Fibroblast of pulmonary artery (primary cell): ENCODE results near the gene ANKRD50.
A peak's percentile ranks its signal among the peaks of the same experiment; 100 is the strongest.

Experiments used
- DNase-seq: peaks from one replicate; pipeline ENCODE4 v3.0.0-alpha.2; 2010; ENCODE audit warnings: low read depth
- H3K4me3 ChIP-seq: replicated peaks from 2 replicates; pipeline ENCODE4 v1.5.1; 2011; ENCODE audit warnings: low read depth, mild to moderate bottlenecking, control low read depth, low read length, moderate library complexity
- CTCF ChIP-seq: IDR thresholded peaks from 2 replicates; pipeline ENCODE4 v1.5.1; 2011; ENCODE audit warnings: mild to moderate bottlenecking, control low read depth, low read length, inconsistent platforms; ENCODE audit errors: missing control alignments

The ANKRD50 gene

GRCh38 chr4:124712372-124713184 is at the start of gene ANKRD50:
ANKRD50 (minus strand) TSS chr4:124712732; CDS start chr4:124710511, 2,221 bp downstream.
- H3K4me3 ChIP-seq: peak within 1 kb of the TSS; percentile 90
- TF ChIP-seq CTCF: no peak
- peak; percentile 98 for DNase-seq

DNA sequence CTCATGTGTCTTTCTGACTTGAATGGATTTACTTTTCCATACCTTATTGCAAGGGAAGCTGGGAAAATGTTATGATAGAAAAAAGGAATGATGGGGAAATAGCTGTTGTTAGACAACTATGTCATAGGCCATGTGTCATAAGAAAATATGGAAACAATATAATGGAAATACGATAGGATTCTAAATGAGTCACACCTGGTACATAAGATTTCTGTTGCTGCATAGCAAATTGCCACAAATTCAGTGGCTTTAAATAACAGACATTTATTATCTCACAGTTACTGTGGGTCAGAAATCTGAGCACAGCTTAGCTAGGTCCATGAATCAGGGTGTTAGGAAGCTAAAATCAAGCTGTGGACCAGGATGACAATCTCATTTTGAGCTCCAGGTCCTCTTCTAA is 44.6 kb upstream of the ANKRD50 start:
- no peak for TF ChIP-seq CTCF
- DNase-seq: peak; percentile 16

GRCh38 chr4:124754681-124755080 is 42.1 kb upstream of the ANKRD50 start:
- TF ChIP-seq CTCF: no peak

More for the DNA sequence above, 44.6 kb upstream of the ANKRD50 start:
- no peak overlapping the region for H3K4me3 ChIP-seq

GRCh38 chr4:124753941-124754581 is 41.5 kb upstream of the ANKRD50 start:
- DNase-seq: no peak
- no peak for TF ChIP-seq CTCF
- H3K4me3 ChIP-seq: no peak overlapping the region

More at GRCh38 chr4:124754681-124755080, 42.1 kb upstream of the ANKRD50 start:
- H3K4me3 ChIP-seq: no peak overlapping the region
- DNase-seq: no peak

GRCh38 chr4:124749421-124749820 is 36.9 kb upstream of the ANKRD50 start:
- no peak overlapping the region for H3K4me3 ChIP-seq
- no peak for DNase-seq
- TF ChIP-seq CTCF: no peak

GRCh38 chr4:124748965-124749364 is 36.4 kb upstream of the ANKRD50 start:
- no peak for DNase-seq
- H3K4me3 ChIP-seq: no peak overlapping the region
- no peak for TF ChIP-seq CTCF
